Measurements from ENCODE around the gene FGGY.

The FGGY gene

DNA sequence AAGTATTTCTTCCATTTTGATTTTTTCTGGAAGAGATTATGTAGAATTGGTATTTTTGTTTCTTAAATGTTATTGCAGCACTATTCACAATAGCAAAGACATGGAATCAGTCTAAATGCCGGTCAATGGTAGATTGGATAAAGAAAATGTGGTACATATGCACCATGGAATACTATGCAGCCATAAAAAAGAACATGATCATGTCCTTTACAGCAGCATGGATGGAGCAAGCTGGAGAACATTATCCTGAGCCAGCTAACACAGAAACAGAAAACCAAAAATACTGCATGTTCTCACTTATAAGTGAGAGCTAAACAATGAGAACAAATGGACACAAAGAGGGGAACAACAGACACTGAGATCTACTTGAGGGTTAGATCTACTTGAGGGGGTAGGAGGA, 5.4 kb downstream of the FGGY start:
- Histone ChIP-seq H3K36me3 (ENCODE audit: insufficient read depth, low read length) (no peaks in the 10 kb centered on the region), H3K4me3 (no peak overlapping the region), H3K27ac (no peak overlapping the region), H3K9ac (ENCODE audit: insufficient read length) (no peak overlapping the region), H3K9me3 (ENCODE audit: low read depth, low read length) (no peaks in the 10 kb centered on the region)
- no peak for DNase-seq (ENCODE audit: low read depth, low spot score)
- TF ChIP-seq FOXP2 (optimal IDR thresholded peaks at IDR 0.05; ENCODE audit: control extremely low read depth, extremely low read length, insufficient read depth): no peak
- no peak for TF ChIP-seq POLR2AphosphoS5 (IDR thresholded peaks at IDR 0.05; ENCODE audit: borderline replicate concordance, low read depth, low read length)
- no peak for TF ChIP-seq EZH2 (IDR thresholded peaks at IDR 0.05)

DNA sequence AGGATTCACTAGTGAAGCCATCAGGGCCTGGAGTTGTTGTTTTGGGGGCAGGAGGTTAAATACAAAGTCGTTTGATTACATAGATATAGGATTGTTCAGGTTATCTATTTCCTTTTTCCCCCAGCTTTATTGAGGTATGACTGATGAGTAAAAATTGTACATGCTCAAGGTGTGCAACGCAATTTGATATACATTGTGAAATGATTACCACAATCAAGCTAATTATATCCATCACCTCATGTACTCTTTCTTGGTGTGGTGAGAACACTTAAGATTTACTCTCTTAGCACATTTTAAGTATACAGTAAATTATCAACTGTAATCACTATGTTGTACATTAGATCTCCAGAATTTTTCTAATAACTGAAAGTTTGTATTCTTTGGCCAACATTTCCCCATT, 6.0 kb downstream of the FGGY start:
- no peak for TF ChIP-seq EZH2 (IDR thresholded peaks at IDR 0.05)
- TF ChIP-seq POLR2AphosphoS5 (IDR thresholded peaks at IDR 0.05; ENCODE audit: borderline replicate concordance, low read depth, low read length): no peak
- TF ChIP-seq FOXP2 (optimal IDR thresholded peaks at IDR 0.05; ENCODE audit: control extremely low read depth, extremely low read length, insufficient read depth): no peak
- no peaks in the 10 kb centered on the region for H3K36me3 ChIP-seq (ENCODE audit: insufficient read depth, low read length)

DNA sequence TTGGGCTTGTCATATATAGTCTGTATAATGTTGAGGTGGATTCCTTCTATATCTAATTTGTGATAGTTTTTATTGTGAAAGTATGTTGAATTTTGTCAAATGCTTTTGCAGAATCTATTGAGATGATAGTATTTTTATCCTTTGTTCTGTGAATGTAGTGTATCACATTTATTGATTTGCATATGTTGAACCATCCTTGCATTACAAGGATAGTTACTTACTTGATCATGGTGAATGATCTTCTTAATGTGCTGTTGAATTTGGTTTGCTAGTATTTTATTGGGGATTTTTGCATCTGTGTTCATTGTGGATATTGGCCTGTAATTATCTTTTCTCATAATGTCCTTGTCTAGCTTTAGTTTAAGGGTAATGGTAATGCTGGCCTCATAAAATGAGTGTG, 8.3 kb downstream of the FGGY start:
- Histone ChIP-seq H3K27ac (no peak overlapping the region), H3K4me3 (no peak overlapping the region), H3K9me3 (ENCODE audit: low read depth, low read length) (no peaks in the 10 kb centered on the region), H3K9ac (ENCODE audit: insufficient read length) (no peak overlapping the region), H3K36me3 (ENCODE audit: insufficient read depth, low read length) (no peaks in the 10 kb centered on the region)
- TF ChIP-seq EZH2 (IDR thresholded peaks at IDR 0.05): no peak
- TF ChIP-seq FOXP2 (optimal IDR thresholded peaks at IDR 0.05; ENCODE audit: control extremely low read depth, extremely low read length, insufficient read depth): no peak
- TF ChIP-seq POLR2AphosphoS5 (IDR thresholded peaks at IDR 0.05; ENCODE audit: borderline replicate concordance, low read depth, low read length): no peak
- DNase-seq (ENCODE audit: low read depth, low spot score): no peak

More for the DNA sequence above, 6.0 kb downstream of the FGGY start:
- H3K9ac ChIP-seq (ENCODE audit: insufficient read length): no peak overlapping the region
- no peak overlapping the region for H3K4me3 ChIP-seq
- H3K9me3 ChIP-seq (ENCODE audit: low read depth, low read length): no peaks in the 10 kb centered on the region
- no peak overlapping the region for H3K27ac ChIP-seq
- DNase-seq (ENCODE audit: low read depth, low spot score): no peak

DNA sequence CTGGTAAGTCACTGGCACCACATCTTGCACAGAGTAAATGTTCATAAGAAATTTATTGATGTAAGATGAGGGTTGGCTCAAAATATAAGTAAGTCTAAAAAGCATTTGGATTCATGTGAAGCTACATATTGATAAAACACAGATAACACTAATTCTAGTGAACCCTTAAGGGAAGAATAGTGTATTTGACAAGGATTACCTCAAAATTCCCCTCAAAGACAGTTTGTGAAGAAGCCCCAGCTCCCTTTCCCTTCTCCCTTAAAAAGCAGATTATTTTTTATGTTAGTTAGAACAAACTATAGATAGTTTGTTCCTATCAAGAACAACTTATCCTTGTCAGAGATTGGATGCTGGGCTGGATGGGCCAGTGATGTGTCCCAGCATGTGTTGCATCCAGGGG, 10.7 kb downstream of the FGGY start:
- Histone ChIP-seq H3K4me3 (no peak overlapping the region), H3K9me3 (ENCODE audit: low read depth, low read length) (no peaks in the 10 kb centered on the region), H3K36me3 (ENCODE audit: insufficient read depth, low read length) (no peaks in the 10 kb centered on the region), H3K27ac (no peak overlapping the region), H3K9ac (ENCODE audit: insufficient read length) (no peak overlapping the region)
- TF ChIP-seq FOXP2 (optimal IDR thresholded peaks at IDR 0.05; ENCODE audit: control extremely low read depth, extremely low read length, insufficient read depth) (no peak), EZH2 (IDR thresholded peaks at IDR 0.05) (no peak), POLR2AphosphoS5 (IDR thresholded peaks at IDR 0.05; ENCODE audit: borderline replicate concordance, low read depth, low read length) (no peak)
- DNase-seq (ENCODE audit: low read depth, low spot score): no peak

DNA sequence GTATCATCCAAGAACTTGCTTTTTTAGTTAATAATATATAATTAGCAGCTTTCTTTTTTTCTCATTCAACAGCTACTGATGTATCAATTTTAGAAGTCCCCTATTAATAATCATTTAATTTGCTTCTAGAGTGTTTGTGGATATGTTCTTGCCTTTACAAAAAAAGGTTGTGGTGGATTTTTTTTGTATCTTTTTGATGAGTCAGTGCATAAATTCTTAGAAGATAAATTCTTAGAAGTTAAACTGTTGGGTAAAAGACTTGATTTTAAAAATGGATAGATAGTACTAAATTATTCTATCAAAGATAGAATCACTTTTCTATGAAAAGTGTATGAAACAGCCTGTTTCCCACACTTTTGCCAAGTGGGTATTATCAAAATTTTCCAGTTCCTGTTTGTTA, 11.9 kb downstream of the FGGY start:
- TF ChIP-seq FOXP2 (optimal IDR thresholded peaks at IDR 0.05; ENCODE audit: control extremely low read depth, extremely low read length, insufficient read depth) (no peak), EZH2 (IDR thresholded peaks at IDR 0.05) (no peak), POLR2AphosphoS5 (IDR thresholded peaks at IDR 0.05; ENCODE audit: borderline replicate concordance, low read depth, low read length) (no peak)
- H3K36me3 ChIP-seq (ENCODE audit: insufficient read depth, low read length): no peaks in the 10 kb centered on the region
- no peak overlapping the region for H3K9ac ChIP-seq (ENCODE audit: insufficient read length)
- no peaks in the 10 kb centered on the region for H3K9me3 ChIP-seq (ENCODE audit: low read depth, low read length)
- no peak overlapping the region for H3K4me3 ChIP-seq
- DNase-seq (ENCODE audit: low read depth, low spot score): no peak
- H3K27ac ChIP-seq: no peak overlapping the region

DNA sequence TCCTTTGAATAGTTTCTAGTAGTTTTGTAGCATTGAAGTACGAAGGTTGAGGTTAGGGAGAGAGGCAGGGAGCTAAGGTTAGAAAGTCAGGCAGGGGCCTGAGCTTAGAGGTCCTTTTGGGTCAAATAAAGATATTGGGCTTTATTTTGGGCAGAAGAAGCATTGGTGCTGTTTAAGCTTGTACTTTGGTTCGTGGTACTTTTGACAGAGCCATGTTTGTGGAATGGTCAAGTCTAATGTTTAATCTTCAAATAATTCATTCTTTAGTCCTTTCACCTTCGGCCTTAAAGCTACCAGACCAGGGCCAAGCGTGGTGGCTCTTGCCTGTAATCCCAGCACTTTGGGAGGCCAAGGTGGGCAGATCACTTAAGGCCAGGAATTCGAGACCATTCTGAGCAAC, 12.5 kb downstream of the FGGY start:
- no peak overlapping the region for H3K27ac ChIP-seq
- TF ChIP-seq POLR2AphosphoS5 (IDR thresholded peaks at IDR 0.05; ENCODE audit: borderline replicate concordance, low read depth, low read length) (no peak), FOXP2 (optimal IDR thresholded peaks at IDR 0.05; ENCODE audit: control extremely low read depth, extremely low read length, insufficient read depth) (no peak), EZH2 (IDR thresholded peaks at IDR 0.05) (no peak)
- H3K9ac ChIP-seq (ENCODE audit: insufficient read length): no peak overlapping the region
- no peak for DNase-seq (ENCODE audit: low read depth, low spot score)
- H3K36me3 ChIP-seq (ENCODE audit: insufficient read depth, low read length): no peaks in the 10 kb centered on the region
- H3K4me3 ChIP-seq: no peak overlapping the region
- no peaks in the 10 kb centered on the region for H3K9me3 ChIP-seq (ENCODE audit: low read depth, low read length)

DNA sequence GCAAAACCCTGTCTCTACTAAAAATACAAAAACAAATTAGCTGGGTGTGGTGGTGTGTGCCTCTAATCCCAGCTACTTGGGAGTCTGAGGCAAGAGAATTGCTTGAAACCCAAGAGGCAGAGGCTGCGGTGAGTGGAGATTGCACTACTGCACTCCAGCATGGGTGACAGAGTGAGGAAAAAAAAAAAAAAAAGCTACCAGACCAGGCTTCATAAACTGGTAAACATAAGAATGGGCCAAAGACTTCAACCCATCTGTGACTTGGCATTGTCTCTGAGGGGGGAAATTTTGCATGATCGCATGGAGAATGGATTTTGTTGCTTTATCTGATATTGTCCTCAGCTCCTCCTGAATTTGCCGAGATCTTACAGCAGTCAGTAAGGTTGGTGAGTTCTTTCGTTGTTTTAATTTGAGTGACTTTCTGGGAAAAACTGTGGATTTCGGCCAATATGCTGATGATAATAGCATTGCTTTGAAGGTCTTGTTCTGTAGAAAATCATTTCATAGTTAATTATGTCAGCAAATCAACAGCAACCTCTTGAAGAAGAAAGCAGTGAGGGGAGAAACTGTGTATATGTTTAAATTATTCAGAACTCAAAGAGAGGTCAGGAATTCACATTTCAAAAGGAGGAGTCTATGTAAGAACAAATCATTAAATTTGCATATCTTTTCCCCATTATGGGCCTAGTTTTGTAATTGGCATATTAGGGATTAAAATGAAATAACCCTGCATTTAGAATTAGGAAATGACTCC, 13.1 kb downstream of the FGGY start:
- H3K9ac ChIP-seq (ENCODE audit: insufficient read length): no peak overlapping the region
- H3K36me3 ChIP-seq (ENCODE audit: insufficient read depth, low read length): no peaks in the 10 kb centered on the region
- no peak for DNase-seq (ENCODE audit: low read depth, low spot score)
- H3K9me3 ChIP-seq (ENCODE audit: low read depth, low read length): no peaks in the 10 kb centered on the region
- H3K27ac ChIP-seq: no peak overlapping the region
- no peak overlapping the region for H3K4me3 ChIP-seq
- TF ChIP-seq POLR2AphosphoS5 (IDR thresholded peaks at IDR 0.05; ENCODE audit: borderline replicate concordance, low read depth, low read length): no peak
- TF ChIP-seq EZH2 (IDR thresholded peaks at IDR 0.05): no peak
- TF ChIP-seq FOXP2 (optimal IDR thresholded peaks at IDR 0.05; ENCODE audit: control extremely low read depth, extremely low read length, insufficient read depth): no peak

DNA sequence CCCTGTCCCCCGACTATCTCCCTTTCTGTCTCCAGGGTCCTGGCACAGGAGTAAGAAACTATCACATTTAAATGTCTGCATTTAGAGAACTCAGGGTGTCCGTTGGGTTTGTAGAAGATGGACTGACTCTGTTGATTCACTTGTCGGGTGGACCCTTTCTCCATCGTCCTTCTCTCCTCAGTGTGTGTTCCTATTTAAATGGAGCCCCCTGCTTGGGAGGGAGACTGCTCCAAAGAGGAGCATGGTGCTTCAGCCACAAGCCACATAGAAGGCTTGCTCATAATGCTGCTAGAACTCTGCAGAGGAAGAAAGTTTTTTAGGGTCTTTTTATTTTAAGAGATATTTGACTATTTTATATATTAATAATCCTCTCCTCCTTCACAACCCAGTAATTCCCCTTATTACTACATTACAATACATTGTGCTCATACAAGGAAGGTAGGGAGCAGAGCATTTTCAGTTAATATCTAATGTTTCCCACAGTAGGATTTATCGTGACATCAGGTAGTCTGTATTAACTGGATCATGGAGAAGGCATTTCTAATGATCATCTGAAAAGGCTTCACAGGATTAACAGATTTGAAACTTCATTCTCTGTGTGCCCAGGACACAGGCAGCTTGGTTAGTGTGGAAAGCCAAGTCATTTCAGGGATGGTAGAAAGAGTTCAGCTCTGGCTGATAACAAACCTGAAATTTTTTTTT, 13.8 kb downstream of the FGGY start:
- H3K4me3 ChIP-seq: no peak overlapping the region
- H3K9me3 ChIP-seq (ENCODE audit: low read depth, low read length): no peaks in the 10 kb centered on the region
- no peak overlapping the region for H3K27ac ChIP-seq
- TF ChIP-seq FOXP2 (optimal IDR thresholded peaks at IDR 0.05; ENCODE audit: control extremely low read depth, extremely low read length, insufficient read depth) (no peak), POLR2AphosphoS5 (IDR thresholded peaks at IDR 0.05; ENCODE audit: borderline replicate concordance, low read depth, low read length) (no peak), EZH2 (IDR thresholded peaks at IDR 0.05) (no peak)
- no peak for DNase-seq (ENCODE audit: low read depth, low spot score)
- H3K36me3 ChIP-seq (ENCODE audit: insufficient read depth, low read length): no peaks in the 10 kb centered on the region
- no peak overlapping the region for H3K9ac ChIP-seq (ENCODE audit: insufficient read length)
